GM20000 (cell line): ENCODE results near the gene ESCO1.

Experiments used
- DNase-seq: peaks from one replicate; pipeline ENCODE4 v3.0.0; 2012; ENCODE audit warnings: low spot score
- CTCF ChIP-seq: IDR thresholded peaks from 2 replicates; pipeline ENCODE4 v1.5.1; 2012; ENCODE audit warnings: mild to moderate bottlenecking, control low read depth; ENCODE audit errors: extremely low read depth, missing control alignments

The ESCO1 gene

GRCh38 chr18:21483051-21483450, 117.5 kb downstream of the ESCO1 start:
- no peak for DNase-seq
- TF ChIP-seq CTCF = no peak

GRCh38 chr18:21481739-21482138, 118.8 kb downstream of the ESCO1 start:
- no peak for TF ChIP-seq CTCF
- no peak for DNase-seq

GRCh38 chr18:21479721-21480120, 120.8 kb downstream of the ESCO1 start:
- no peak for DNase-seq
- no peak for TF ChIP-seq CTCF
